HEK293T (cell line): Measurements from ENCODE around the gene ITLN2.

Experiments used
- FOXA1 ChIP-seq: fragments of 450-650 bp; IDR thresholded peaks from 2 replicates; pipeline ENCODE4 v1.6.1; 2016; ENCODE audit warnings: mild to moderate bottlenecking
- FOXK2 ChIP-seq: fragments of 450-650 bp; IDR thresholded peaks from 2 replicates; pipeline ENCODE4 v1.6.1; 2016; ENCODE audit warnings: mild to moderate bottlenecking
- FOXM1 ChIP-seq: fragments of 450-650 bp; IDR thresholded peaks from 2 replicates; pipeline ENCODE4 v1.6.1; 2017; ENCODE audit warnings: mild to moderate bottlenecking, borderline replicate concordance

- TF ChIP-seq FOXM1 (no peak), FOXA1 (no peak), FOXK2 (no peak)
These were observed 9.5 kb downstream of the ITLN2 start for GRCh38 chr1:160945079-160945478.
